ENCODE measurements around the gene CEP192.

Gene CEP192

GRCh38 chr18:13051159-13051558 lies 60.0 kb downstream of the CEP192 start:
- POLR2A ChIA-PET: no interaction called here
- no peak for TF ChIP-seq CTCF (IDR thresholded peaks at IDR 0.05; ENCODE audit: control extremely low read depth, extremely low read depth, low read depth, missing control alignments)
- CTCF ChIA-PET: interaction anchor here (0.7 to 2.4 kb wide), 2 partner anchors 10 to 312 kb away, joined by 3 to 6 read pairs; no protein-coding TSS in a partner anchor
- DNase-seq (ENCODE audit: extremely low spot score): no peak

DNA sequence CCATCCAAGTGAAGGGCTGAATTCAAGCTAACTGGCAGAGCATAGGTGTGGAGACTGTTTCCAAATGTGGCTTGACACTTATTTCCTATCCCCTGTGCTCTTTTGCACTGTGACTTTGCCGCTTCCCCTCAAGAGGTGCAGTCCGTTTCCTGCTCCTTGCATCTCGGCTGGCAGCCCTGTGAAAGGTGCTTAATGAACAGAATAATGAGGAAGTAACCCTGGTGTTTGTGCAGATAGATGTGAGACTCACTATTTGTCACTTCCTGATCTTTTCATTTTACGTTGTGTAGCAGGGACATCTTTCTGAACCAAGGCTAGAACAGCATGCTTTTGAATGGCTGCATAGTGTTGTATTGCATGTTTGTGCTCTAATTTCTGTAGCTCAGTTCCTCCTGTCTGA lies 60.8 kb downstream of the CEP192 start:
- CTCF ChIA-PET: interaction anchor here (1.0 to 2.4 kb wide), 5 partner anchors 10 to 44 kb away, joined by 3 to 6 read pairs (median 3); no protein-coding TSS in a partner anchor
- TF ChIP-seq CTCF (IDR thresholded peaks at IDR 0.05; ENCODE audit: control extremely low read depth, extremely low read depth, low read depth, missing control alignments): no peak
- POLR2A ChIA-PET: no interaction called here
- DNase-seq (ENCODE audit: extremely low spot score): peak; percentile 34

- no peak for DNase-seq (ENCODE audit: extremely low spot score)
- ChIA-PET CTCF (interaction anchor here (0.7 to 0.9 kb wide), 2 partner anchors 9 to 16 kb away, joined by 3 read pairs; no protein-coding TSS in a partner anchor), POLR2A (interaction anchor here (0.8 kb wide), 1 partner anchor 21 kb away, joined by 5 read pairs; no protein-coding TSS in a partner anchor)
- no peak for TF ChIP-seq CTCF (IDR thresholded peaks at IDR 0.05; ENCODE audit: control extremely low read depth, extremely low read depth, low read depth, missing control alignments)
These were observed 63.2 kb downstream of the CEP192 start for GRCh38 chr18:13054336-13054735.

DNA sequence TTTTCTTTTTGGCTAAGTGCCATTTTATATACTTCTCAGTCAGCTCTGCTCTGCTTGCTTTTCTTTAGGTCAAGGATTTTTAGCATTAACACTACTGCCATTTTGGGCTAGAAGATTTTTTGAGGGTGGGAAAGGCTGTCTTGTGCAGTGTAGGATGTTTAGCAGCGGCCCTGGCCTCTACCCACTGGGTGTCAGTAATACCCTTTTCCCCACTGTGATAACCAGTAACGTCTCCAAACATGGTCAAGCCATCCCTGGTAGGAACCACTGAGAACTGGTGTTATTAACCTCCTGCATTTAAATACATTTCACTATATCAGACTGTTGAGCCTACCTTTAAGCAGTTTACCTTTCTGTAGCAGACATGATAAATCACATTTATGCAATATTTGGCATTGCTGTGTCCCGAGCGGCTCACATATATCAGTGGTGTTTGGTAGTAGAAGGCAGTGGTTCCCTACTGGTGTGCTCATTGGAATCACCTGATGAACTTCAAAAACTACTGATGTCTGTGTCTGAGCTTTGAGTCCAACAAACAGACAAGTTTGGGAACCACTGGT lies 70.5 kb downstream of the CEP192 start:
- no peak for TF ChIP-seq CTCF (IDR thresholded peaks at IDR 0.05; ENCODE audit: control extremely low read depth, extremely low read depth, low read depth, missing control alignments)
- CTCF ChIA-PET: interaction anchor here (1.1 to 1.3 kb wide), 3 partner anchors 9 to 10 kb away, joined by 3 to 5 read pairs (median 4); no protein-coding TSS in a partner anchor
- no peak for DNase-seq (ENCODE audit: extremely low spot score)
- POLR2A ChIA-PET: no interaction called here

DNA sequence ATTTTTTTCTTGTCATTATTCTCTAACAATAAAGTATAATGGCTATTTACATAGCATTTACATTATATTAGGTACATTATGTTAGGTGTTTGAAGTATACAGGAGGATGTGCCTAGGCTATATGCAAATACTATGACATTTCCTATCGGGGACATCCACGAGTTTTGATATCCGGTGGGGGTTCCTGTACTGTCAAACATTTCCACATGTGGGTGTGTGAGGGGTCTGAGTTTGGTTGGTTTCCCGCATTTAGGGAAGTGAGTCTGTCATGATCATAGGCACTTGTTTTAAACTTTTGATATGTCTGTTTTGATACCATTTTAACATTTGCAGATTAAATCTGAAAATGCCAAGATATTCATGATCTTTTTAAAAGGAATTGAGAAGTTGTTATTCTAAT lies 76.0 kb downstream of the CEP192 start:
- CTCF ChIA-PET: interaction anchor here (0.9 kb wide), 1 partner anchor 58 kb away, joined by 3 read pairs; no protein-coding TSS in a partner anchor
- no peak for DNase-seq (ENCODE audit: extremely low spot score)
- no peak for TF ChIP-seq CTCF (IDR thresholded peaks at IDR 0.05; ENCODE audit: control extremely low read depth, extremely low read depth, low read depth, missing control alignments)
- POLR2A ChIA-PET: no interaction called here

DNA sequence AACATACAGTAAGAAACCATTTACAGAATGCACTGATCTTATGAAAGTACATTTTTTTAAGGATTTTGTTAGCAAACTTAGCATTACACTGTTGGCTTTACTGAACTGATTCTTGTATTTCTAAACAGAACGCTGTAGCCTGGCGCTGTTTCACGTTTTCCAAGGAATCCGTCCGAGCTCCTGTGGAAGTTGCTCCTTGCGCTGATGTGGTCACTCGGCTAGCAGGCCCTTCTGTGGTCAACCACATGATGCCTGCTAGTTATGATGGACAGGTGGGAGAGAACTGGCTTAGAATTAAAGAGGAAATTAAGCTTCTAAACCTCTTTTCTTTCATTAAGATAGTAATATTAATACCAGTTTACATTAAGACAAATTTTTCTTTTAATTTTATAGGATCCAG lies 76.8 kb downstream of the CEP192 start:
- no peak for DNase-seq (ENCODE audit: extremely low spot score)
- no peak for TF ChIP-seq CTCF (IDR thresholded peaks at IDR 0.05; ENCODE audit: control extremely low read depth, extremely low read depth, low read depth, missing control alignments)
- POLR2A ChIA-PET: interaction anchor here (0.5 kb wide), 1 partner anchor 638 kb away, joined by 3 read pairs; no protein-coding TSS in a partner anchor
- CTCF ChIA-PET: no interaction called here
